ENCODE data around the gene PHACTR3.

PHACTR3 gene

DNA sequence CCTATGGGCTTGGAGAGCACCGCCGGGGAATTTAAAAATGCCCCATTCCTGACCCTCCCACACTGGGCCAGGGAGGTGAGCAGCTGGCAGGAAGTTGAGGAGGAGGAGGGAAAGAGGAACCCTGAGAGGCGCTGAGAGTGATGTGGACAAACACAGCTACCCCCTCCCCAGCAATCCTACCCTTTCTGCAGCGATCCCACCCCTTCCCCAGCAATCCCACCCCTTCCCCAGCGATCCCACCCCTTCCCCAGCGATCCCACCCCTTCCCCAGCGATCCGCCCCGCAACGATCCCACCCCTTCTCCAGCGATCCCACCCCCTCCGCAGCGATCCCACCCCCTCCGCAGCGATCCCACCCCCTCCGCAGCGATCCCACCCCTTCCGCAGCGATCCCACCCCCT lies 217.4 kb downstream of the PHACTR3 start:
- DNase-seq = no peak

DNA sequence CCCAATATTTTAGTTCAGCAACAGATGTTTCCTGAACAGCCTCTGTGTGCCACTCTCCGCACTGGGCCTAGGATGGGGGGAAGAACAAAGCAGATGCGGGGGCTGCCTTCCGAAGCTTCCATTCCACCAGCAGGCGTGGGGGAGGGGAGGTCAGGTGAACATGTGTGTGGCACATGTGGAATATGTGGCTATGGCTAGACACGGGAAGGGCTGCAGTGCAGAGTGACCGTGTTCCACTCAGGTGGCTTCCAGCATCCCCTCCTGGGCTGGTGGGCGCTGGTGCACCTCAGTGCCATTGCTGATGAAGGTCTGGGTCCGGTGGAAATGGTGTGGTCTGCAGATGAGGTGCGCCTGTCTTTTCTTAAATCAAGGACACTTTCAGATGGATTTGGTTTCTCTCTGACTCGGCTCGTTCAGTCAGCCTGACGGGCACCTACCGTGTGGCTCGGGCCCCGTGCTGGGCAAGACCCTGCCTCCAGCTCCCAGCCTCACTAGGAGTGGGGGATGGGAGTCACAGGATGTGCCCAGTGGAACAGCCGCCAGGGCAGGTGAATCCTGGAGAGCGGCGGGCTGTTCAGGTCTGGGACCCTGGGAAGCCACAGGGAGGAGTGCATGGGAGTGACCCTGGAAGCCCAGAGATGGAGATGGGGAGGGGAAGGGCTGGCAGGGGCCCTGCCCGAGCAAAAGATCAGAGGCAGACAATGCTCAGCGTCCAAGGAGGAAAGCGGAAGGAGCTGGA lies 218.1 kb downstream of the PHACTR3 start:
- DNase-seq = no peak

GRCh38 chr20:59823030-59823423 lies 218.7 kb downstream of the PHACTR3 start:
- no peak for DNase-seq

DNA sequence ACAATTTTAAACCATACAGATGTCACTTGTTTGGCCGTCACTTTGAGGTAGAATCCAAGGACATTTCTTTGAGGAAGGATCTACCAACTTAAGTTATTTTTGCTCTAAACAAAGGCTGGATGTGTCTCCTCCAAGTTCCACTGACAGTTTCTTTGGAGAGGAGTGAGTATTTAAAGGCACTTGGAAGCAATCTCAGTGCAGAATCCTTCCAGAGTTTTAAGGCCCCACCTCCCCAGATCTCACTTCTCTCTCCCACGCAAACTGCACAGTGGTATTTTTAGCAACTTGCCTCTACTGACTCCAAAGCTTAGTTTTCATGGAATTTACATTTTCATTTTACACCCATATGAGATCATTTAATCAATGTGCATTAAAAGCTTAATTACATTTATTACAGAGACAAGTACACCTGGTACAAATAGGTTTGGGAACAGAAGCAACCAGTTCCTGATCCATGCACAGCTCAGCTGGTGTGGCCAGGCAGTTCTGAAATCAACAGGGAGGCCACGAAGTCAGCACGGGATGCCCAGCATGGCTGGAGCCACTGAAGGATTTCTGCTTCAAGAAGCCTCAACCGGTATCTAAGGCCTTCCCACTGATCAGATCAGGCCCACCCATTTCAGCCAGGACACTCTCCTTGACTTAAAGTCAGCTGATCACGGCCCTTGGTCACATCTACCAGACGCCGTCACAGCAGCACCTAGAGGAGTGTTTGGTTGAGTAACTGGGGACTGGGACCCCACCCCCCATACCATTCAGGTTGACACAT lies 219.3 kb downstream of the PHACTR3 start:
- no peak for DNase-seq

DNA sequence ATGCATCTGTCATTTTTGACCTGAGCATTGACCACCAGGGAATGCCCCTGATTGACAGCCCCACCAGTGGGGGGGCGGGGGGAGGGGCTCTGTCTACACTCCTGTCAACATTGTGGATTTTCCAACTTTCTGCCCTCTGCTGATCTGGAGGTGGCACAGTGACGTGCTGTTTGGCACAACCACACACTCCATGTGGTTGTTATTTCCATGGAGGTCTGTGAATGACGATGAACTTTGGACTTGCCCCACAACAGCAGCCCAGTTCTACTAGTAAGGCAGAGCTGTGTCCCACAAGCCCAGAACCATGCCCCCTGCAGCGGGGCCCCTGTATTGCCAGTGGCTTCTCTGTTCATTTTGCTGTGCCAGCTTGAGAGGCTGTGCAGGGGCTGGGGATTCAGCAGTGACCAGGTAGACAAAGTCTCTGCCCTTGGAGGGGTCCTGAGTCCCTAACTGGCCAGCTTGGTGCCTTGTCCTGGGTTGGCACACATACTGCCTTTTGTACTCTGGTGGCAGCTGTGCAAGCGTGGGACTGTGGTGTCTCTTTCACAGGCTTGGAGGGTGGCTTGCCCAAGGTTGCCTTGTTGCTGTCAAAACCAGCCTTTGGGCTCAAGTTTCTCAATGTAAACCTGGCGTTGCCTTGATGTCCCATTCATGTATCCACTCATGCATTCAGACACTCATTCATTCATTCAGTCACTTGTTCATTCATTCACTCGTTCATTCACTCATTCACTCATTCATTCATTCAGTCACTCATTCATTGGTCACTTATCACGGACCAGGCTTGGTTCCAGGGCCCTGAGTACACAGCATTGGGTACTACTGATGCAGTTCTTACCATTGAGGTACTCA lies 220.6 kb downstream of the PHACTR3 start:
- DNase-seq = no peak

DNA sequence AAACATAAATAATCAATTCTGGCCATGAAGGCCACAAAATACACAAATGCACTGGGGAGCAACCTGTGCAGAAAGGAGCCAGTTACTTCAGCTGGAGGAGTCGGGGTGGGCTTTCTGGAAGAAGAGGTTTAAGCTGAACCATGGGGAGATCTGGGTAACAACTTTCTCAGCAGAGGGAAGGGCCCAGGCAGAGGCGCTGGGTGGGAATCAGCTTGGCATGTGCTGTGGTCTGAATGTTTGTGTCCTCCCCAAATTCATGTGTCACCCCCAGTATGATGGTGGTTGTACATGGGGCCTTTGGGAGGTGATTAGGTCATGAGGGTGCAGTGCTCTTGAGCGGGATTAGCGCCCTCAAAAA lies 221.2 kb downstream of the PHACTR3 start:
- DNase-seq = no peak

DNA sequence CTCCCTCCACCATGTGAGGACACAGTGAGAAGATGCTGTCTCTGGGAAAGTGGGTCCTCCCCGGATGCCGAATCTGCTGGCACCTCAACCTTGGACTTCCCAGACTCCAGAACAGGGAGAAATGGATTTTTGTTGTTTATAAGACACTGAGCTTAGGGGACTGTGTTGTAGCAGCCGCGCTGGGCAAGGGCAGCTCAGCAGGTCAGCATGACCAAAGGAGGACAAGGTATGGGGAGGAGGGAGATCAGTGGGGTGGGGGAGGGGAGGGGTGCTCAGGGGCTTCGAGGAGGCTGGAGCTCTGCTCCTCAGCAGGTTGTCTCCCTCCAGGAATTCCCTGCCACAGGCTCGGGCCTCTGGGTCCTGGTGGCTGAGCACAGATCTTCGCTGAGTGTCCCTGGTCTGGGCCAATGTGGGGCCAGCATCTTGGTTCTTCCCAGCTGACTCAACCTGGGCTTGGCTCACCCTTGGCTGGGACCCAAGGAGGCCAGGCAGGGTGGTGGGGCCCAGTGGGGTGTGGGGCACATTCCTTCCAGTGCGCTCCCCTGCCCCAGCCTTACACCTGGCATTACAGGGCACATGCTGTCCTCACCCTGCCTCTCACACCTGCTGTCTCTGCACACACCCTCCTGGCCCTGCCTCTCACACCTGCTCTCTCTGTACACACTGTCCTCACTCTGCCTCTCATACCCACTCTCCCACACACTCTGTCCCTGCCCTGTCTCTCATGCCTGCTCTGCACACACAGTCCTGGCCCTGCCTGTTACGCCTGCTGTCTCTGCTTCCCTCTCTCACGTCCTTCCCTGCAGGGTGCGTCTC lies 221.8 kb downstream of the PHACTR3 start:
- DNase-seq = no peak

DNA sequence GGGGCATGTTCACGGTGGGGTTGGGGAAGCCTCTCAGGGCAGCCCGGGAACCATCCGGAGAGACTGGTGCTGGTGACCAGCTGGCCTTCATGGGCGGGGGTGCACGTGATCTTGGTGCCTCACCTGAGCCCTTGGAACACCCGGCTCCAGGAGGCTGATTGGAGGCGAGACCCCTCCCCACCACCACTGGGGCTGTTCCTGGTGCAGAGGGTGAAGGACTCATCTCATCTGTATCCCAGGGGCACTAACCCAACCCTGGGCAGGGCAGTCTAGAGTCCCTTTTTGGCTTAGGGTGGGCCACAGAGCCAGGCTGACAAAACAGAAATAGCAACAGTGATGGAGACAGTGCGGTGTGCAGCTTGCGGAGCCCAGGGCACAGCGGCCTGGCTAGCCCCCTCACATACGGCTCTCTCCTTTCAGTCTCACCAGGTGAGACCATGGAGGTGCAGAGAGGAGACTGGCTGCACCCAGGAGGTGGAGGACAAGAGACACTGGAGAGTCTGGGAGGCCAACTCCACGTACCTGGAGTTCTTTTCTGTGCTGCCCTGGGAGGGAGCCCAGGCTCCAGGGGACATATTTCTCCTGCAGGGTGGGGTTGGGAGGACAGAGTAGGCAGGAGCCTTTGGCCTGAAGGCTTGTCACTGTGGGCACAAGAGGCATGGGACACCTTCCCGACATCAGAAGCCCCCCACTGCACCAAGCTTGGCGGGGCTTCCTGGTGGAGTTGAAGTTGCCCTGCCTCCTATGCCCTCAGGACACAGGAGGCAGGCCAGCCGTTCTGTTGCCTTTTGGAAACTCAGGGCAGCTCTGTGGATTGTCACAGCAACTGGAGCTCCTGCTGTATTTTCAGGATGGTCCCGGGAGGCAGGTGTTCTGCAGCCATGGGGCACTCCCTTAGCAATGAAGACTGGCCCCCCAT lies 223.1 kb downstream of the PHACTR3 start:
- no peak for DNase-seq

DNA sequence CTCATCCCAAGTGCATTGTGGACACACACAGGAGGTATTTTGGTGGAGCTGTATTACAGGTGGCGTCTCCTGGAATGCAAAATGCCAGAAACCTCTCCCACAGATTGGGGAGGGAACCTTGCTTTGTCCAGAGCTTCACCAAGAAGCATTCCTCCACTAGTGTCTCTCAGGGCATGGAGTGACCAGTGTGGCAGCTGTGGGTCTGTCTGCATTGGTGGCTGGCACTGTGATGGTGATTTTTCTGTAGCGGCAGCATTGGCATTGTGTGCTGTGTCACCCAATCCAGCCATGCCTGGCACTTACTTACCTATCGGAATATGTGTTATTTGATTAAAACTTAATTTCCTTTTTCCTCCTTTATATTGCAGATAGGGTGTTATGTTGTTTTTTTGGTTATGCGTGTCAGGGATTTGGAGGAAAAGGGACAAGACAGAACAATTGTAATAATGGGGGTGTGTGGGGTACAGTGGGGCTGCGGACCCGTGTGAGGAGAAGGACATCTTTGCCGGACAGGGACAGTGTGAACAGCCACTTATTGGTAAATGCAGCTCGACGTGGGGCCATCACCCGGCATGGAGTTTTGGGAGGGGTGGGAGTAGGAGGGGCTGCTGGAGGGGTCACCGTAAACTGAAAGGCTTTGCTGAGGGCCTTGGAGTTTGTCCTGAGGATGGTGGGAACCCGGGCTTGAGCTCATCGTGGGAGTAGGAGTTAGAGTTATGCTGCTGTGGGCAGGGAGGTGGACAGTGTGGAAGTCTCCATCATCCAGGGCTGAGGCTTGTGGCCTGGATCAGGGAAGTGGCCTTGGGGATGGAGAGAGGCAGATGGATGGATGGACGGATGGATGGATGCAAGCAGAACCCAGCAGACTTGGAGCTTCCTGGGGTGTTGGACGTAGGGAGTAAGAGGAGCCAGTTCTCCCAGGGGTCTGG lies 224.0 kb downstream of the PHACTR3 start:
- no peak for DNase-seq

DNA sequence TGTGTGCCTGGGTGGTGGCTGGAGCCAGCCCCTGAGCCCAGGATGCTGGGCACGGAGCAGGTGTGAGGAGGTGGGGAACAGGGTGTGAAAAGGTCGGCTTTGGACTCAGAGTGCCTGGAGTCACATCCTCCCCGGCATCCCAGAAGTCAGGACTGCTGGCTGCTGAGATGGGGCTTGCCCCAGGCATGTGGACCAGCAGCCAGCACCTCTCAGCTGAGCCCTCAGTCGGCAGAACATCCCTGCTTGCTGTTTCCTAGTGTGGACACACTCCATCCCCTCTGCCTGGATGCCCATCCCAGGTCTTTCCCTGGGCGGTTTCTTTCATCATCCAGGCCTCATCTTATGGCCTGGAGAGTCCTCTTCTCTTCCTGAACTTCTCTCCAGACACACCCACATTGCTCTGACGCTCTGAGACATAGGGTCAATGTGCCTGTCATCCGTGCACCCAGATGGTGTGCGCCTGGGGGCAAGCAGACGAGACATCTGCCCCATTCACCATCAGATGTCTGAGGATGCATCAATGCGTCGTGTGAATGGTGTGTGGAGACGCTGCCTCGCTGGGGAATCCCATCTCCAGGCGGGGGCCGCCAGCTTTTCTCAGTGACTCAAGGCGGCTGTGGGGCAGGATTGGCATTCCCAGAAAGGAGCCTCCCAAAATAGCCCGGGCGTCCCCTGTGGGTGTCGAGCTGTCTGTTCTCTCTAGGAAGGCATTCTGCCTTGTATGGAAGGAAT lies 224.9 kb downstream of the PHACTR3 start:
- DNase-seq = no peak

DNA sequence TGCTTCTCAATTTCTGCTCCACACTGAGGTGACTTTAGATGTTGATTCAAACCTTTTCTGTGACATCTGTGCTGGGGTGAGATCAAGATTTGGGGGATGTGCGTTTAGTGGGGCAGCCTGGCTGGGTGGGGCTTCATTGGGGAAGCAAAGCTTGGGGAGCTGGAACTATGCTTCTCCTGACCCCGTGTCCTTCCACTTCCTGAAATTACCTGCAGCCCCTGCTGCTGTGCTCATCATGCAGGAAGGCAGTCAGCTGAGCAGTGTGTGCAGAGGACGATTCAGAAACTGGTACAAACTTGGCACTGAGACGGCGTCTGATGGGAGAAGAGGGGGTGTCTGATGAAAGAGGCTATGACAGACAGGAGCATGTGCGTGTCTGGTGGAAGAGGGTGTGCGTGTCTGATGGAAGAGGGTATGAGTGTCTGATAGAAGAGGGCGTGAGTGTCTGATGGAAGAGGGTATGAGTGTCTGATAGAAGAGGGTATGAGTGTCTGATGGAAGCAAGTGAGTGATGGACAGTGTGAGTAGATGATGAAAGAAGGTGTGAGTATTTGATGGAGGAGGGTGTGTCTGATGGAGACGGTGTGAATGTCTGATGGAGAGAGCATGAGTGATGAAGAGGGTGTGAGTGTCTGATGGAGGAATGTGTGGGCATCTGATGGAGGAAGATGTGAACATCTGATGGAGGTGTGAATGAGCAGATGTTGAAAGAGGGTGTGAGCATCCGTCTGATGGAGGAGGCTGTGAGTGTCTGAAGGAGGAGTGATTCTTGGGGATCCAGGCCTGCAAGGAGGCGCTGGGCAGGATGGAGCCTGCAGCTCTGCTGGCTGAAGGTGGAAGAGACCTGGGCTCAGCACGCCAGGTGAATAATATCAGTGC lies 225.7 kb downstream of the PHACTR3 start:
- DNase-seq = no peak

- DNase-seq = no peak
Measured at GRCh38 chr20:59830665-59831023, 226.3 kb downstream of the PHACTR3 start.

GRCh38 chr20:59831024-59831915 lies 226.9 kb downstream of the PHACTR3 start:
- no peak for DNase-seq

DNA sequence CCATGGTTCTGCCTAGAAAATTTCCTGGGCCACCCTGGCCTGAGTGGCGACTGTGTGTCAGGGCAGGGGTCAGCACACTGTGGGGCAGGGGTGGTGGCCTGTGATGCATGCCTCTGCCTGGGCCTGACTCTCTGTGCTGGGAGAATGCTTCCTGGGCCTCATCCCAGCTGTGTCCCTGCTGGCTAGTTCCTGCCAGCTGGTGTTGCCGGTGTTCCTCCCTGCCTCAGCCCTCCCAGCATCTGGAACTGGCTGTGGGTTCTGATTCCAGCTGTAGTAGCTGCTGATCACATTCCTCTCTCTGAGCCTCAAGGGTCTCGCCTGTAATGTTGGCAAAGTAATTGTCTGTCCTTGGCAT lies 227.6 kb downstream of the PHACTR3 start:
- DNase-seq = no peak

DNA sequence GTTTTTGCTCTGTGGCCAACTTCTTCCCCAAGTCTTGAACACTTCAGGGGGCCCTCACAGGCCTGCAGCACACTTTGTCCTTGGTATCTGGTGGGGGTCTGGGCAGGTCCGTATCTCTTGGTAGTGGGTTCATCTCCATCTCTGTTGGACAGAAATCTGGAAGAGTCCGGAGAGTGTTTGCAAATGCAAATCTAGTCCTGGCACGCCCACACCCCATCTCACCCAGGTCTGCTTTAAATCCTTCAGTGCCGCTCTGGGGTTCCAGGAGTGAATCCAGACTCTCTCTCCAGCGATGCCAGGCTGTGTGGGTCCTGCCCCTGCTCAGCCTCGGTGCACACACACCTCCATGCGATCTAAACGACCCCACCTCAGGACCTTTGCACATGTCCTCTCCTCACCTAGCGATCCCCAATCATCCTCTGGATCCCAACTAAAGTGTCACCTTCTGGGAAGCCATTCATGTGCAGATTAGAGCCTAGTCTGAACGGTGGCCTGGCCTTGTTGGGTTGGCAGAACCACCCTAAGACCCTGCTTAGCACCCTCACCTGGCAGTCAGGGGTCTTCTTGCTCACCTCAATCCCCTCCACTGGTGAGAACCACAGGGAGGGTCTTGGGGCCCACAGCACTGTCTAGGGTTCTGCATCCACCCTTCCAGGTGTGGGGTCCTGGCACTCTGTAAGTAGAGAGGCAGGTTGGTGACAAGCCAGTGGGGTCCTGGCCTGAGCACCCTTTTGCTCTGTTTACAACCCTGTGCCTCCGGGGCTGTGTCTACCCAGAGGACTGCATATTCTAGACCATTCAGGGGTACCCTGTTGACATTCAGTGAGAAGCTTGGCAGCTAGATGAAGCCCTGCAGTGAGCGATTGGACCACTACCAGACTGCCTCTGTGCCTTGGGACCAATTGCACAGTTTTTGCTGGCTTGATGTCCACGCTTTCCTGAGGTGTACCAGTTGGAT lies 228.3 kb downstream of the PHACTR3 start:
- no peak for DNase-seq

- no peak for DNase-seq
Measured at GRCh38 chr20:59835057-59835447, 230.7 kb downstream of the PHACTR3 start.

Data from inflammatory macrophage treated with lipopolysaccharide for 4 hours (primary cell).